Panc1 (cell line): Measurements from ENCODE around the gene SLC22A17. TPM values are rescaled to one million over a fixed set of nuclear protein-coding genes. Genes with fewer than 3 reads are reported as not detected.

Experiments
- ATAC-seq: fragments of 200-7000 bp; cut with Tn5 transposase; 2 replicates; pipeline ENCODE4 v1.9.1; 2020; ENCODE audit warnings: mild to moderate bottlenecking, moderate library complexity
- BruUV-seq: library from RNA; stranded (reverse); fragments of 400-500 nt; replicated peaks from 2 replicates; lab custom pipeline; 2021; lab: Mats Ljungman, UMichigan
- CTCF ChIA-PET: fragments of 300-600 bp; sonication (Branson Sonifier 250); formaldehyde crosslinking; loops from one replicate; lab custom pipeline; 2022; ENCODE audit warnings: antibody characterized with exemption; lab: Charles Lee
- POLR2A ChIA-PET: fragments of 300-600 bp; sonication (Branson Sonifier 250); formaldehyde crosslinking; loops from one replicate; lab custom pipeline; 2022; ENCODE audit warnings: antibody characterized with exemption; lab: Charles Lee
- DNase-seq: peaks from one replicate; pipeline ENCODE4 v3.0.0-alpha.2; 2010; ENCODE audit warnings: low read depth, low spot score
- H3K27ac ChIP-seq: 2 replicates; pipeline ENCODE4 v1.5.1; 2011; ENCODE audit warnings: mild to moderate bottlenecking, low read length, inconsistent platforms
- H3K27me3 ChIP-seq: fragments of 200-500 bp; sonication (Bioruptor generic); 2 replicates; pipeline ENCODE4 v1.6.0; 2014; ENCODE audit warnings: low read length, inconsistent platforms; ENCODE audit not compliant: control insufficient read depth, insufficient read depth
- H3K36me3 ChIP-seq: fragments of 200-500 bp; sonication (Bioruptor generic); 2 replicates; pipeline ENCODE4 v1.5.1; 2014; ENCODE audit warnings: inconsistent platforms, mild to moderate bottlenecking, low read length, moderate library complexity; ENCODE audit not compliant: control insufficient read depth, insufficient read depth
- H3K4me1 ChIP-seq: 2 replicates; pipeline ENCODE4 v1.5.1; 2011; ENCODE audit warnings: inconsistent platforms, mild to moderate bottlenecking, low read length, moderate library complexity; ENCODE audit not compliant: control insufficient read depth, insufficient read depth
- H3K4me3 ChIP-seq, 2 experiments: 2 replicates each; pipeline ENCODE4 v1.5.1; 2011 to 2012; ENCODE audit warnings: low read depth in 2 of 2, low read length in 2 of 2, mild to moderate bottlenecking in 2 of 2, inconsistent platforms in 1 of 2, moderate library complexity in 1 of 2
- H3K9me3 ChIP-seq: fragments of 200-500 bp; sonication (Bioruptor generic); 2 replicates; pipeline ENCODE4 v1.5.1; 2014; ENCODE audit warnings: low read depth, mild to moderate bottlenecking, inconsistent platforms, low read length, moderate library complexity; ENCODE audit not compliant: control insufficient read depth, insufficient read depth
- POLR2AphosphoS5 ChIP-seq: IDR thresholded peaks from 2 replicates; pipeline ENCODE4 v1.6.1; 2012; ENCODE audit warnings: mild to moderate bottlenecking, low read depth, low read length, moderate library complexity
- SIN3A ChIP-seq: IDR thresholded peaks from 2 replicates; pipeline ENCODE4 v1.6.1; 2012; ENCODE audit warnings: low read depth, mild to moderate bottlenecking, low read length, moderate library complexity, borderline replicate concordance; ENCODE audit not compliant: insufficient read depth
- TCF7L2 ChIP-seq: IDR thresholded peaks from 2 replicates; pipeline ENCODE4 v1.6.1; 2011; ENCODE audit warnings: mild to moderate bottlenecking, low read depth, low read length, inconsistent platforms
- in situ Hi-C: cut with HindIII; loops from 2 replicates; pipeline ENCODE4 v1.10.0; 2016; ENCODE audit warnings: low sequenced_read_pairs, low pct_unique_long_range_greater_than_20kb
- intact Hi-C: fragments of 100-400 bp; cut with micrococcal nuclease; formaldehyde crosslinking; loops from one replicate; pipeline ENCODE4 v1.10.0; 2022; ENCODE audit not compliant: unreplicated experiment
- total RNA-seq: library from RNA; stranded (reverse); gene quantifications from one replicate; pipeline ENCODE4 v1.2.1, GENCODE V29; 2021; ENCODE audit not compliant: unreplicated experiment
- TF ChIP-seq, protein P1 (sequence below): fragments of 450-650 bp; IDR thresholded peaks from 2 replicates; pipeline ENCODE4 v1.5.1; 2017; ENCODE audit warnings: mild to moderate bottlenecking
- TF ChIP-seq, protein P2 (sequence below), 2 experiments: IDR thresholded peaks; 2 replicates each; pipeline ENCODE4 v1.6.1; 2011 to 2012; ENCODE audit warnings: low read depth in 2 of 2, control low read depth in 1 of 2, low read length in 1 of 2, mild to moderate bottlenecking in 1 of 2, moderate library complexity in 1 of 2; ENCODE audit not compliant: insufficient read depth in 1 of 2

The SLC22A17 gene
- total RNA-seq, 1 experiment from 2014 or later, result 3.2 TPM

DNA sequence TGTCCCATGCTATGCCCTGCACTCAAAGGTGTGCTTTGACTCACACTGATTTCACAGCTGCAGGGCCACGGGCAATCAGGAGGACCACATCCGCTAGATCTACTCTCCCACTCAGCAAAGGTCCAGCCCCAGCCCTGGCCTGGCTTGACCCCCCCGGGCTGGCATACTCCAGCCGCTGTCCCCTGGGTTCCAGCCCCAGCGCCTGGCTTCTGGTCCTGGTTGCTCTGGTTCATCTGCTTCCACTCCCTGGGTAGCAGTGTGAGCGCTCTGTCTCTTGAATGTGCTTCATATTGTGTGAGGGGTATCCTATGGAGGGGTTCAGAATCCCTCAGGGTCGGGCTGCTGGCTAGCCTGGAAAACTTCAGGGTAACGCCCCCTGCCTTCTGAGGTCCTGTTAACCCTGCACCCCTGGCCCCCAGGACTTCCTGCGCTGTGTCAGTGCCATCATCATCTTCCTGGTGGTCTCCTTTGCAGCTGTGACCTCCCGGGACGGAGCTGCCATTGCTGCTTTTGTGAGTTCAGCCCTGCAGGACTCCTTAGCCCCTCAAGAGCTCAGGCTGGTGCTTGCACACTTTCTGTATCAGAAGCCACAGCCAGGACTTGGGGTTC, 26.0 kb upstream of the SLC22A17 start:
- Histone ChIP-seq H3K4me3 (no peak overlapping the region), H3K4me1 (no peaks in the 10 kb centered on the region), H3K27me3 (no peaks in the 10 kb centered on the region), H3K9me3 (no peaks in the 10 kb centered on the region), H3K27ac (no peak overlapping the region), H3K36me3 (no peaks in the 10 kb centered on the region)
- ChIA-PET POLR2A (no interaction called here), CTCF (interaction anchor here (0.5 to 1.0 kb wide), 2 partner anchors 18 to 112 kb away, joined by 3 to 7 read pairs; no protein-coding TSS in a partner anchor)
- TF ChIP-seq POLR2AphosphoS5, result no peak
- no peak for TF ChIP-seq TCF7L2
- no peak for TF ChIP-seq SIN3A
- intact Hi-C loops, result no loop called here
- DNase-seq, result no peak
- in situ Hi-C loops, result no loop called here
- no peak for ATAC-seq
- BruUV-seq, result no TSS peak

DNA sequence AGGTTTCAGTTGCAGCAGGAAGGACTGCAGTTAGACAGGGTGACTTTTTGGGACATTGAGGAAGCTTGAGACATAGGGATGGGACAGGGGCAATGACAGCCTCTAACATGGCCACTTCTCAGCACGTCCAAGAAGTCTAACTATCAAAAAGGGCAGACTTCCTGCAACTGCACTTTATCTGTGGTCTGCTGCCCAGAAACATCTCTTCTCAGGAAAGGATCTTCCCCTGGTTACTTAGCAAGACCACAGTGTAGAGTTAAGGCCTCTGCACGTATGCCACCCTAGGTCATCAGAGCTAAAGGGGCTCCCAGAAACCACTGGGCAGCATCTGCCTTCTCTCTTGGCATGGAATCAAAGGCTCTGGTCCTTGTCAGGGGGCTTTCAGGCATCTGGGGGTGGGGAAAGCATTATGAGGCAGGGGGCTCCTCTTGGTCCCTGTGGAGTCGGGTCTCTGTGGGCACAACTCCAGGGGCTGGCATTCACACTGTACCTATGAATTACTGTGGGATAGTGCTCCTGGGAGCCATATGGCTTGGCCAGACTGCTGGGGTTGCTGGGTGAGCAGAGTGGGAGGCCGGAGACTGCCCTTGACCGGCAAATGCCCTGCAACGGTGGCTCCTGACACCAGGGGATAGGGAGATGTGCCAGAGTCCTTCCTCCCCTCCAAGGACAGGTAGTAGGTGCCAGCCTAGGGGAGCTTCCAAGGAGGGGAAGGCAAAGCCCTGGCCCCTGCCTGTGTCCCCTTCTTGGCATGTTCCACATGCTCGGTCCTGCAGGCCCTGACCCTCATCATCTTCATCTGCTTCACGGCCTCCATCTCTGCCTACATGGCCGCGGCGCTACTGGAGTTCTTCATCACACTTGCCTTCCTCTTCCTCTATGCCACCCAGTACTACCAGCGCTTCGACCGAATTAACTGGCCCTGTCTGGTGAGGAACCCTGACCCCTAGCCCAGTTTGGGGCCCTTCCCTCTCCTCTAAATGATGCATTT, 25.2 kb upstream of the SLC22A17 start:
- no peak overlapping the region for H3K4me3 ChIP-seq
- intact Hi-C loops (no loop called here), in situ Hi-C loops (no loop called here)
- ATAC-seq (no peak), DNase-seq (no peak)
- no peaks in the 10 kb centered on the region for H3K9me3 ChIP-seq
- H3K4me1 ChIP-seq, result no peaks in the 10 kb centered on the region
- ChIA-PET POLR2A (no interaction called here), CTCF (interaction anchor here (0.5 to 0.9 kb wide), 3 partner anchors 53 to 111 kb away, joined by 3 to 8 read pairs (median 5); no protein-coding TSS in a partner anchor)
- H3K27ac ChIP-seq, result no peak overlapping the region
- no peaks in the 10 kb centered on the region for H3K36me3 ChIP-seq
- no TSS peak for BruUV-seq
- no peaks in the 10 kb centered on the region for H3K27me3 ChIP-seq
- TF ChIP-seq, protein P1, sequence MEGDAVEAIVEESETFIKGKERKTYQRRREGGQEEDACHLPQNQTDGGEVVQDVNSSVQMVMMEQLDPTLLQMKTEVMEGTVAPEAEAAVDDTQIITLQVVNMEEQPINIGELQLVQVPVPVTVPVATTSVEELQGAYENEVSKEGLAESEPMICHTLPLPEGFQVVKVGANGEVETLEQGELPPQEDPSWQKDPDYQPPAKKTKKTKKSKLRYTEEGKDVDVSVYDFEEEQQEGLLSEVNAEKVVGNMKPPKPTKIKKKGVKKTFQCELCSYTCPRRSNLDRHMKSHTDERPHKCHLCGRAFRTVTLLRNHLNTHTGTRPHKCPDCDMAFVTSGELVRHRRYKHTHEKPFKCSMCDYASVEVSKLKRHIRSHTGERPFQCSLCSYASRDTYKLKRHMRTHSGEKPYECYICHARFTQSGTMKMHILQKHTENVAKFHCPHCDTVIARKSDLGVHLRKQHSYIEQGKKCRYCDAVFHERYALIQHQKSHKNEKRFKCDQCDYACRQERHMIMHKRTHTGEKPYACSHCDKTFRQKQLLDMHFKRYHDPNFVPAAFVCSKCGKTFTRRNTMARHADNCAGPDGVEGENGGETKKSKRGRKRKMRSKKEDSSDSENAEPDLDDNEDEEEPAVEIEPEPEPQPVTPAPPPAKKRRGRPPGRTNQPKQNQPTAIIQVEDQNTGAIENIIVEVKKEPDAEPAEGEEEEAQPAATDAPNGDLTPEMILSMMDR, result no peak
- TF ChIP-seq SIN3A, result no peak
- TF ChIP-seq TCF7L2, result no peak
- TF ChIP-seq POLR2AphosphoS5, result no peak
- TF ChIP-seq, protein P2, sequence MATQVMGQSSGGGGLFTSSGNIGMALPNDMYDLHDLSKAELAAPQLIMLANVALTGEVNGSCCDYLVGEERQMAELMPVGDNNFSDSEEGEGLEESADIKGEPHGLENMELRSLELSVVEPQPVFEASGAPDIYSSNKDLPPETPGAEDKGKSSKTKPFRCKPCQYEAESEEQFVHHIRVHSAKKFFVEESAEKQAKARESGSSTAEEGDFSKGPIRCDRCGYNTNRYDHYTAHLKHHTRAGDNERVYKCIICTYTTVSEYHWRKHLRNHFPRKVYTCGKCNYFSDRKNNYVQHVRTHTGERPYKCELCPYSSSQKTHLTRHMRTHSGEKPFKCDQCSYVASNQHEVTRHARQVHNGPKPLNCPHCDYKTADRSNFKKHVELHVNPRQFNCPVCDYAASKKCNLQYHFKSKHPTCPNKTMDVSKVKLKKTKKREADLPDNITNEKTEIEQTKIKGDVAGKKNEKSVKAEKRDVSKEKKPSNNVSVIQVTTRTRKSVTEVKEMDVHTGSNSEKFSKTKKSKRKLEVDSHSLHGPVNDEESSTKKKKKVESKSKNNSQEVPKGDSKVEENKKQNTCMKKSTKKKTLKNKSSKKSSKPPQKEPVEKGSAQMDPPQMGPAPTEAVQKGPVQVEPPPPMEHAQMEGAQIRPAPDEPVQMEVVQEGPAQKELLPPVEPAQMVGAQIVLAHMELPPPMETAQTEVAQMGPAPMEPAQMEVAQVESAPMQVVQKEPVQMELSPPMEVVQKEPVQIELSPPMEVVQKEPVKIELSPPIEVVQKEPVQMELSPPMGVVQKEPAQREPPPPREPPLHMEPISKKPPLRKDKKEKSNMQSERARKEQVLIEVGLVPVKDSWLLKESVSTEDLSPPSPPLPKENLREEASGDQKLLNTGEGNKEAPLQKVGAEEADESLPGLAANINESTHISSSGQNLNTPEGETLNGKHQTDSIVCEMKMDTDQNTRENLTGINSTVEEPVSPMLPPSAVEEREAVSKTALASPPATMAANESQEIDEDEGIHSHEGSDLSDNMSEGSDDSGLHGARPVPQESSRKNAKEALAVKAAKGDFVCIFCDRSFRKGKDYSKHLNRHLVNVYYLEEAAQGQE (IDR thresholded peaks at IDR 0.05; ENCODE audit: insufficient read depth in 1 of 2, low read depth in 2 of 2, low read length in 1 of 2), result no peak
